HepG2 (cell line): ENCODE results near the gene B4GALT1. TPM values are rescaled to one million over a fixed set of nuclear protein-coding genes. Genes with fewer than 3 reads are reported as not detected.

Experiments
- ATAC-seq: fragments of 200-7000 bp; cut with Tn5 transposase; 3 replicates; pipeline ENCODE4 v1.9.1; 2020; ENCODE audit warnings: mild to moderate bottlenecking, moderate library complexity
- BruUV-seq: library from RNA; stranded (reverse); fragments of 400-500 nt; replicated peaks from 2 replicates; lab custom pipeline; 2021; lab: Mats Ljungman, UMichigan
- CTCF ChIA-PET: fragments of 300-600 bp; formaldehyde crosslinking; extraction: SDS; loops from one replicate; lab custom pipeline; 2021; ENCODE audit warnings: low total read pairs, inconsistent platforms, low intra/inter-chr PET ratio; lab: Yijun Ruan, JAX
- POLR2A ChIA-PET: fragments of 350-600 bp; sonication (Branson Sonifier 250); formaldehyde crosslinking; loops from one replicate; lab custom pipeline; 2020; ENCODE audit warnings: antibody characterized with exemption, inconsistent platforms; lab: Yijun Ruan, JAX
- DNase-seq: peaks from one replicate; pipeline ENCODE4 v3.0.0-alpha.2; 2015; ENCODE audit warnings: low spot score
- FAIRE-seq: peaks from 3 replicates; lab custom pipeline; 2011; peaks lifted over from hg19 to GRCh38; lab: Jason Lieb, UNC
- H2AFZ ChIP-seq: one replicate; pipeline ENCODE4 v1.6.1; 2011; ENCODE audit warnings: low read length, inconsistent platforms
- H3K27ac ChIP-seq: fragments of 300-600 bp; 3 replicates; pipeline ENCODE4 v1.8.0; 2011; ENCODE audit warnings: mixed run types, mild to moderate bottlenecking, mixed read lengths, low read length, inconsistent platforms; ENCODE audit not compliant: insufficient read depth; ENCODE audit errors: extremely low read length
- H3K27me3 ChIP-seq, 2 experiments: fragments of 200-600 bp in 1 of 2; 2 replicates in 1 of 2; 3 replicates in 1 of 2; pipeline versions ENCODE4 v1.6.0 to v1.8.0; 2011; ENCODE audit warnings: low read length in 2 of 2, mild to moderate bottlenecking in 2 of 2, moderate library complexity in 2 of 2, inconsistent platforms in 1 of 2; ENCODE audit not compliant: insufficient read depth in 2 of 2, control insufficient read depth in 1 of 2
- H3K36me3 ChIP-seq, 2 experiments: fragments of 200-600 bp in 1 of 2; replicated peaks in 1 of 2; 2 replicates in 1 of 2; 3 replicates in 1 of 2; pipeline versions ENCODE4 v1.5.1 to v1.8.0; 2011; ENCODE audit warnings: low read length in 2 of 2, inconsistent platforms in 1 of 2; ENCODE audit not compliant: insufficient read depth in 2 of 2, control insufficient read depth in 1 of 2
- H3K4me1 ChIP-seq: 2 replicates; pipeline ENCODE4 v1.5.1; 2012; ENCODE audit warnings: low read length, inconsistent platforms; ENCODE audit not compliant: insufficient read depth
- H3K4me2 ChIP-seq: 2 replicates; pipeline ENCODE4 v1.6.0; 2011; ENCODE audit warnings: low read depth, low read length, inconsistent platforms
- H3K4me3 ChIP-seq, 3 experiments: fragments of 200-600 bp in 1 of 3; sonication (generic), shearing (Covaris generic) in 1 of 3; replicated peaks in 1 of 3; 2 replicates each; pipeline ENCODE4 v1.5.1; 2011 to 2016; ENCODE audit warnings: low read length in 3 of 3, inconsistent platforms in 2 of 3, low read depth in 2 of 3, mild to moderate bottlenecking in 2 of 3, control low read depth in 1 of 3, mixed read lengths in 1 of 3; ENCODE audit not compliant: insufficient read depth in 1 of 3
- H3K79me2 ChIP-seq: one replicate; pipeline ENCODE4 v1.6.1; 2011; ENCODE audit warnings: low read length, inconsistent platforms; ENCODE audit not compliant: insufficient read depth
- H3K9ac ChIP-seq: 2 replicates; pipeline ENCODE4 v1.6.0; 2011; ENCODE audit warnings: mild to moderate bottlenecking, low read depth, low read length, inconsistent platforms; ENCODE audit not compliant: insufficient read depth
- H3K9me3 ChIP-seq: 2 replicates; pipeline ENCODE4 v1.5.1; 2012; ENCODE audit warnings: mild to moderate bottlenecking, low read length
- H4K20me1 ChIP-seq: 2 replicates; pipeline ENCODE4 v1.6.0; 2011; ENCODE audit warnings: inconsistent platforms, mild to moderate bottlenecking, low read length, moderate library complexity; ENCODE audit not compliant: insufficient read depth
- HNF4A ChIP-seq: sonication (generic); formaldehyde crosslinking; IDR thresholded peaks from 2 replicates; pipeline ENCODE4 v1.4.0; 2020; ENCODE audit warnings: missing genetic modification reagents
- HOXA9 ChIP-seq: sonication (generic); formaldehyde crosslinking; IDR thresholded peaks from 2 replicates; pipeline ENCODE4 v1.8.1; 2022; ENCODE audit warnings: missing genetic modification reagents, mild to moderate bottlenecking, moderate library complexity, borderline replicate concordance
- JUND ChIP-seq: sonication (generic); formaldehyde crosslinking; IDR thresholded peaks from 2 replicates; pipeline ENCODE4 v1.8.0; 2022; ENCODE audit warnings: mild to moderate bottlenecking, missing genetic modification reagents
- MIER3 ChIP-seq: IDR thresholded peaks from 2 replicates; pipeline ENCODE4 v1.6.1; 2016; ENCODE audit warnings: missing compliant biosample characterization, borderline replicate concordance
- RARA ChIP-seq: IDR thresholded peaks from 2 replicates; pipeline ENCODE4 v1.6.1; 2016; ENCODE audit warnings: missing genetic modification reagents, missing compliant biosample characterization
- SP140L ChIP-seq: sonication (generic); formaldehyde crosslinking; IDR thresholded peaks from 2 replicates; pipeline ENCODE4 v1.4.0; 2020; ENCODE audit warnings: missing genetic modification reagents, borderline replicate concordance
- SPEN ChIP-seq: sonication (generic); formaldehyde crosslinking; IDR thresholded peaks from 2 replicates; pipeline ENCODE4 v1.5.1; 2020; ENCODE audit warnings: low read depth, mild to moderate bottlenecking, missing genetic modification reagents
- XRCC5 ChIP-seq: fragments of 200-400 bp; formaldehyde crosslinking; optimal IDR thresholded peaks from 2 replicates; pipeline ENCODE3; 2017; ENCODE audit warnings: mild to moderate bottlenecking, low read length
- ZFP36L1 ChIP-seq: sonication (generic); formaldehyde crosslinking; IDR thresholded peaks from 2 replicates; pipeline ENCODE4 v1.8.0; 2022; ENCODE audit warnings: mild to moderate bottlenecking, missing genetic modification reagents, moderate library complexity
- ZNF557 ChIP-seq: sonication (generic); formaldehyde crosslinking; IDR thresholded peaks from 2 replicates; pipeline ENCODE4 v1.4.0; 2020; ENCODE audit warnings: missing genetic modification reagents
- ZNF839 ChIP-seq: sonication (generic); formaldehyde crosslinking; IDR thresholded peaks from 2 replicates; pipeline ENCODE4 v1.4.0; 2020; ENCODE audit warnings: missing genetic modification reagents, mild to moderate bottlenecking, borderline replicate concordance
- WGBS: methylation state at CpG from one replicate; pipeline ENCODE4 v1.1.6; 2017; ENCODE audit warnings: low lambda C conversion rate; 5-methylcytosine and 5-hydroxymethylcytosine counted together
- in situ Hi-C: cut with HindIII; loops from 2 replicates; pipeline ENCODE4 v1.10.0; 2017; ENCODE audit warnings: low pct_unique_long_range_greater_than_20kb; ENCODE audit not compliant: extremely low pct_ligation_motif_present
- intact Hi-C: fragments of 100-400 bp; cut with micrococcal nuclease; formaldehyde crosslinking; loops from one replicate; pipeline ENCODE4 v1.10.0; 2022; ENCODE audit not compliant: unreplicated experiment
- polyA plus RNA-seq, 8 experiments: library from polyadenylated mRNA; depleted of rRNA in 3 of 8; stranded (reverse) in 7 of 8; unstranded in 1 of 8; fragments of >200 nt; fragmentation: Illumina TruSeq in 4 of 8; extraction: Trizol in 4 of 8; gene quantifications; 2 replicates each; pipeline versions ENCODE4 v1.2.1 to v1.2.3, GENCODE V29; 2011 to 2016; ENCODE audit warnings: low read depth in 4 of 8, missing spikeins in 1 of 8, mixed read lengths in 1 of 8; ENCODE audit not compliant: insufficient read depth in 1 of 8
- total RNA-seq, 5 experiments: library from RNA; depleted of rRNA; stranded (reverse); fragments of >200 nt; fragmentation: Illumina TruSeq; extraction: Trizol; gene quantifications; 2 replicates each; pipeline ENCODE4 v1.2.3, GENCODE V29; 2016; ENCODE audit warnings: low read depth in 1 of 5
- TF ChIP-seq, protein P1 (sequence below): sonication (generic); formaldehyde crosslinking; IDR thresholded peaks from 2 replicates; pipeline ENCODE4 v1.8.1; 2022; ENCODE audit warnings: low read depth, mild to moderate bottlenecking, missing genetic modification reagents
- TF ChIP-seq, protein P2 (sequence below): sonication (generic); formaldehyde crosslinking; IDR thresholded peaks from 2 replicates; pipeline ENCODE4 v1.5.0; 2020; ENCODE audit warnings: mild to moderate bottlenecking, missing genetic modification reagents
- TF ChIP-seq, protein P3 (sequence below): sonication (generic); formaldehyde crosslinking; IDR thresholded peaks from 2 replicates; pipeline ENCODE4 v1.4.0; 2020; ENCODE audit warnings: mild to moderate bottlenecking, missing genetic modification reagents

B4GALT1 gene
- total and polyA plus RNA-seq, 2 of the 13 experiments (the other 11 are each of a cell fraction or from before 2014, with no cell fraction given) = 15.7 to 33.5 TPM

DNA sequence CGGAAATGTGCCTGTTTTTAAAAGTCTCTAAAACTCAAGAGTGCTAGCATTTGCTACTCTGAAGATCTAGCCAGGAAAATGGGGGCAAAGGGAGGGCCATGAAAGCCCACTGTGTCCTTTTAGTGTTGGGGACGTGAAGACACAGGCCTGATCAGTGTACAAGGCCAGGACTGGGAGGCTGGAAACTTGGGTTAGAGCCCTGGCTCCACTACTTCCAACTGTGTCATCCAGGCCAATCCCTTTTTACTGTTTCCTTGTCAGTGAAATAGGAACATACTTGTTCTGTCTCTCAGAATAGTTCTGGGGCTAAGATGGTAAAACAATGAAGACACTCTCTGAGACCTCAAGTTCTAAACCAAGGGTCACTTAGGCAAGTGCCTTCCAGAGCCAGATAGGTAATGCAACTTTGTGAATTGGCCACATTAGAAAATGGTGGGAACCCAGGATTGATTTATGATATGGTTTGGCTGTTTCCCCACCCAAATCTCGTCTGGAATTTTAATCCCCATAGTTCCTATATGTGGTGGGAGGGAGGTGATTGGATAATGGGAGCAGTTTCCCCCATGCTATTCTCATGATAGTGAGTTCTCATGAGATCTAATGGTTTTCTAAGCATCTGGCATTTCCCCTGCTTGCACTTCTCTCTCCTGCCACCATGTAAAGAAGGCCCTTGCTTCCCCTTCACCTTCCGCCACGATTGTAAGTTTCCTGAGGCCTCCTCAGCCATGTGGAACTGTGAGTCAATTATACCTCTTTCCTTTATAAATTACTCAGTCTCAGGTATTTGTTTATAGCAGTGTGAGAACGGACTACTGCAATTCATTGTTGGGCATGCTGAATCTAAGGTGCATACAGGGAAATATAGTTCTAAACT is 30.4 kb upstream of the B4GALT1 start:
- no peak for ATAC-seq
- CTCF ChIA-PET = no interaction called here
- no peak for FAIRE-seq
- POLR2A ChIA-PET = no interaction called here
- H3K4me1 ChIP-seq = no peaks in the 10 kb centered on the region
- no peak overlapping the region for H3K27ac ChIP-seq
- H3K4me3 ChIP-seq = no peak overlapping the region
- H3K27me3 ChIP-seq = peaks cover 3 to 28% of the 10 kb centered on the region in 2 experiments; a peak in 3 of 5 replicates
- H3K9me3 ChIP-seq = no peaks in the 10 kb centered on the region
- TF ChIP-seq HOXA9 (CRISPR knock-in tag) = no peak
- TF ChIP-seq ZNF839 (CRISPR knock-in tag) = no peak
- no peak for TF ChIP-seq ZFP36L1 (CRISPR knock-in tag)
- no peak for TF ChIP-seq SPEN (CRISPR knock-in tag)
- TF ChIP-seq JUND (CRISPR knock-in tag) = no peak
- TF ChIP-seq ZNF557 (CRISPR knock-in tag) = no peak
- TF ChIP-seq HNF4A (CRISPR knock-in tag) = no peak
- no peak for TF ChIP-seq MIER3 (CRISPR knock-in tag)
- TF ChIP-seq RARA = no peak
- no peak for TF ChIP-seq XRCC5
- no peak for TF ChIP-seq SP140L (CRISPR knock-in tag)
- TF ChIP-seq, protein P1, sequence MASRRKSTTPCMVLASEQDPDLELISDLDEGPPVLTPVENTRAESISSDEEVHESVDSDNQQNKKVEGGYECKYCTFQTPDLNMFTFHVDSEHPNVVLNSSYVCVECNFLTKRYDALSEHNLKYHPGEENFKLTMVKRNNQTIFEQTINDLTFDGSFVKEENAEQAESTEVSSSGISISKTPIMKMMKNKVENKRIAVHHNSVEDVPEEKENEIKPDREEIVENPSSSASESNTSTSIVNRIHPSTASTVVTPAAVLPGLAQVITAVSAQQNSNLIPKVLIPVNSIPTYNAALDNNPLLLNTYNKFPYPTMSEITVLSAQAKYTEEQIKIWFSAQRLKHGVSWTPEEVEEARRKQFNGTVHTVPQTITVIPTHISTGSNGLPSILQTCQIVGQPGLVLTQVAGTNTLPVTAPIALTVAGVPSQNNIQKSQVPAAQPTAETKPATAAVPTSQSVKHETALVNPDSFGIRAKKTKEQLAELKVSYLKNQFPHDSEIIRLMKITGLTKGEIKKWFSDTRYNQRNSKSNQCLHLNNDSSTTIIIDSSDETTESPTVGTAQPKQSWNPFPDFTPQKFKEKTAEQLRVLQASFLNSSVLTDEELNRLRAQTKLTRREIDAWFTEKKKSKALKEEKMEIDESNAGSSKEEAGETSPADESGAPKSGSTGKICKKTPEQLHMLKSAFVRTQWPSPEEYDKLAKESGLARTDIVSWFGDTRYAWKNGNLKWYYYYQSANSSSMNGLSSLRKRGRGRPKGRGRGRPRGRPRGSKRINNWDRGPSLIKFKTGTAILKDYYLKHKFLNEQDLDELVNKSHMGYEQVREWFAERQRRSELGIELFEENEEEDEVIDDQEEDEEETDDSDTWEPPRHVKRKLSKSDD = no peak
- TF ChIP-seq, protein P2, sequence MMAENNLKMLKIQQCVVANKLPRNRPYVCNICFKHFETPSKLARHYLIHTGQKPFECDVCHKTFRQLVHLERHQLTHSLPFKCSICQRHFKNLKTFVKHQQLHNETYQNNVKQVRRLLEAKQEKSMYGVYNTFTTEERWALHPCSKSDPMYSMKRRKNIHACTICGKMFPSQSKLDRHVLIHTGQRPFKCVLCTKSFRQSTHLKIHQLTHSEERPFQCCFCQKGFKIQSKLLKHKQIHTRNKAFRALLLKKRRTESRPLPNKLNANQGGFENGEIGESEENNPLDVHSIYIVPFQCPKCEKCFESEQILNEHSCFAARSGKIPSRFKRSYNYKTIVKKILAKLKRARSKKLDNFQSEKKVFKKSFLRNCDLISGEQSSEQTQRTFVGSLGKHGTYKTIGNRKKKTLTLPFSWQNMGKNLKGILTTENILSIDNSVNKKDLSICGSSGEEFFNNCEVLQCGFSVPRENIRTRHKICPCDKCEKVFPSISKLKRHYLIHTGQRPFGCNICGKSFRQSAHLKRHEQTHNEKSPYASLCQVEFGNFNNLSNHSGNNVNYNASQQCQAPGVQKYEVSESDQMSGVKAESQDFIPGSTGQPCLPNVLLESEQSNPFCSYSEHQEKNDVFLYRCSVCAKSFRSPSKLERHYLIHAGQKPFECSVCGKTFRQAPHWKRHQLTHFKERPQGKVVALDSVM = no peak
- TF ChIP-seq, protein P3, sequence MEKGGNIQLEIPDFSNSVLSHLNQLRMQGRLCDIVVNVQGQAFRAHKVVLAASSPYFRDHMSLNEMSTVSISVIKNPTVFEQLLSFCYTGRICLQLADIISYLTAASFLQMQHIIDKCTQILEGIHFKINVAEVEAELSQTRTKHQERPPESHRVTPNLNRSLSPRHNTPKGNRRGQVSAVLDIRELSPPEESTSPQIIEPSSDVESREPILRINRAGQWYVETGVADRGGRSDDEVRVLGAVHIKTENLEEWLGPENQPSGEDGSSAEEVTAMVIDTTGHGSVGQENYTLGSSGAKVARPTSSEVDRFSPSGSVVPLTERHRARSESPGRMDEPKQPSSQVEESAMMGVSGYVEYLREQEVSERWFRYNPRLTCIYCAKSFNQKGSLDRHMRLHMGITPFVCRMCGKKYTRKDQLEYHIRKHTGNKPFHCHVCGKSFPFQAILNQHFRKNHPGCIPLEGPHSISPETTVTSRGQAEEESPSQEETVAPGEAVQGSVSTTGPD = no peak
- no peak overlapping the region for H2AFZ ChIP-seq
- no TSS peak for BruUV-seq
- H3K9ac ChIP-seq = no peak overlapping the region
- H3K4me2 ChIP-seq = no peak overlapping the region
- H3K36me3 ChIP-seq = no peaks in the 10 kb centered on the region
- intact Hi-C loops = no loop called here
- in situ Hi-C loops = no loop called here
- H4K20me1 ChIP-seq = no peaks in the 10 kb centered on the region
- DNase-seq = no peak
- WGBS = 21% methylated on average over 6 of the region's 6 CpGs
- no peaks in the 10 kb centered on the region for H3K79me2 ChIP-seq
